Prostate gland (tissue), 2 donors: ENCODE data around the gene ERBIN. TPM values are rescaled to one million over a fixed set of nuclear protein-coding genes. Genes with fewer than 3 reads are reported as not detected.
"Not testable (repeated sequence)": the region's sequence is repeated elsewhere in the genome, so short reads cannot be mapped to it uniquely, and the experiment has no call there.

Experiments
- DNase-seq: peaks from one replicate; pipeline ENCODE4 v3.0.0-alpha.2; 2019; ENCODE audit warnings: low spot score
- H3K27ac ChIP-seq, 2 donors: fragments of 200-600 bp; sonication (generic); 2 replicates each; pipeline ENCODE4 v1.5.1; 2017 to 2019
- H3K27me3 ChIP-seq: fragments of 200-600 bp; sonication (generic); replicated peaks from 2 replicates; pipeline ENCODE4 v1.5.1; 2019; ENCODE audit not compliant: insufficient read depth
- H3K36me3 ChIP-seq, 2 donors: fragments of 200-600 bp; sonication (generic); 1 replicate in 1 of 2; 2 replicates in 1 of 2; pipeline versions ENCODE4 v1.5.1 to v1.8.1; 2017 to 2019
- H3K4me1 ChIP-seq: fragments of 200-600 bp; sonication (generic); replicated peaks from 2 replicates; pipeline ENCODE4 v1.5.1; 2019
- H3K4me3 ChIP-seq, 2 donors: fragments of 200-600 bp; sonication (generic); 2 replicates each; pipeline ENCODE4 v1.5.1; 2017 to 2019
- H3K9me3 ChIP-seq: fragments of 200-600 bp; sonication (generic); 2 replicates; pipeline ENCODE4 v1.5.1; 2017
- POLR2A ChIP-seq: fragments of 450-650 bp; IDR thresholded peaks from one replicate; pipeline ENCODE4 v1.6.1; 2016; ENCODE audit warnings: antibody characterized with exemption, mild to moderate bottlenecking
- POLR2AphosphoS5 ChIP-seq: sonication (generic); formaldehyde crosslinking; IDR thresholded peaks from one replicate; pipeline ENCODE4 v1.6.1; 2017; ENCODE audit warnings: antibody characterized with exemption
- WGBS: methylation state at CpG from one replicate; pipeline ENCODE4 v1.1.5; 2018; 5-methylcytosine and 5-hydroxymethylcytosine counted together
- intact Hi-C: fragments of 100-400 bp; cut with DNase I; formaldehyde crosslinking; loops from one replicate; pipeline ENCODE4 v1.14.2; 2022
- total RNA-seq, 2 donors: library from RNA; depleted of rRNA; stranded (reverse); fragments of >200 nt; gene quantifications; one replicate each; pipeline ENCODE4 v1.1.0, GENCODE V29; 2016
- TF ChIP-seq, protein P1 (sequence below), 4 experiments: fragments of 200-600 bp in 2 of 4; fragments of 450-650 bp in 2 of 4; sonication (generic) in 2 of 4; IDR thresholded peaks; 1 replicate in 3 of 4; 2 replicates in 1 of 4; pipeline ENCODE4 v1.5.1; 2016 to 2019; ENCODE audit warnings: antibody characterized with exemption in 4 of 4, mild to moderate bottlenecking in 2 of 4, moderate library complexity in 2 of 4

ERBIN gene
- total RNA-seq, 2 donors from 2014 or later, result 68.8 to 73.6 TPM

DNA sequence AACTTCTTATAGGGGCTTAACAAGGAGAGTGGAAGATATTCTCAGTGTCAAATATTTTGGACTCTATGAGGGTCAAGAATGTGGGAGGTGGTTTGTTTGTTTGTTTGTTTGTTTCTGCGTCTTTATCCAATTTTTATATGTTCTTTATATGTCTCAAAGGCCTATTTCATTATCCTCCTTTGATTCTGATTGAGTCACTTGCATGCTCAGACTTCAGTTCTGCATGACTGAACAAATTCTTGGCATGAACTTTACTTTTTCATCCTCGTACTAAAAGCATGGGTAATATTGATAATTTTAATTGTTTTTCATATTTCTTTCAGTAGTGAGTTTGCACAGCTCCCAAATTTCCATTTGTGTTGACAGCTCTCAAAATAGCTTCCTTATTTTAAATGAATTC, 19.2 kb upstream of the ERBIN start:
- H3K27ac ChIP-seq, result no peak overlapping the region
- no peaks in the 10 kb centered on the region for H3K27me3 ChIP-seq
- intact Hi-C loops, result no loop called here
- no peak for DNase-seq
- H3K9me3 ChIP-seq, result no peaks in the 10 kb centered on the region
- 38% methylated on average over 2 of the region's 2 CpGs for WGBS
- H3K36me3 ChIP-seq, result no peaks in the 10 kb centered on the region
- TF ChIP-seq POLR2AphosphoS5 (no peak), POLR2A (no peak)
- TF ChIP-seq, protein P1, sequence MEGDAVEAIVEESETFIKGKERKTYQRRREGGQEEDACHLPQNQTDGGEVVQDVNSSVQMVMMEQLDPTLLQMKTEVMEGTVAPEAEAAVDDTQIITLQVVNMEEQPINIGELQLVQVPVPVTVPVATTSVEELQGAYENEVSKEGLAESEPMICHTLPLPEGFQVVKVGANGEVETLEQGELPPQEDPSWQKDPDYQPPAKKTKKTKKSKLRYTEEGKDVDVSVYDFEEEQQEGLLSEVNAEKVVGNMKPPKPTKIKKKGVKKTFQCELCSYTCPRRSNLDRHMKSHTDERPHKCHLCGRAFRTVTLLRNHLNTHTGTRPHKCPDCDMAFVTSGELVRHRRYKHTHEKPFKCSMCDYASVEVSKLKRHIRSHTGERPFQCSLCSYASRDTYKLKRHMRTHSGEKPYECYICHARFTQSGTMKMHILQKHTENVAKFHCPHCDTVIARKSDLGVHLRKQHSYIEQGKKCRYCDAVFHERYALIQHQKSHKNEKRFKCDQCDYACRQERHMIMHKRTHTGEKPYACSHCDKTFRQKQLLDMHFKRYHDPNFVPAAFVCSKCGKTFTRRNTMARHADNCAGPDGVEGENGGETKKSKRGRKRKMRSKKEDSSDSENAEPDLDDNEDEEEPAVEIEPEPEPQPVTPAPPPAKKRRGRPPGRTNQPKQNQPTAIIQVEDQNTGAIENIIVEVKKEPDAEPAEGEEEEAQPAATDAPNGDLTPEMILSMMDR (IDR thresholded peaks at IDR 0.05), result no peak
- no peaks in the 10 kb centered on the region for H3K4me1 ChIP-seq
- no peak overlapping the region for H3K4me3 ChIP-seq

DNA sequence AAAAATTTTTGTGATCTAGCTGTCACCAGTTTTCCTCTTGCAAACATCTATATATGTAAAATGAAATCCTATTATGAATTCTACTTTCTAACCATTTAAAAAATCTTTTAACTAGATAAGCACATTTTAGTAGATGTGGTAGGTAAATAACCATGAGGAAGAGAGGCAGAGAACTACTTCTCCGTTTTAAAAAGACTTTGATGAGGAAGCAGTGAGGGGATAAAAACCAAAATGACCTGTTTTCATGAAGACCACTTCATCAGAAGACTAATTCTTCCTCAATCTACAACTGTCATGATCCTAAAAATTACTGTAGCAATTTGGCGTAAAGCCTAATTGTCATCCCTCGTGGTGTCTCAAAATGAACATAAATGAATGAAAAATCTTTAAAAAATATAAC, 15.7 kb upstream of the ERBIN start:
- DNase-seq, result no peak
- 62% methylated on average over 3 of the region's 3 CpGs for WGBS
- Histone ChIP-seq H3K27me3 (no peaks in the 10 kb centered on the region), H3K4me3 (no peak overlapping the region), H3K4me1 (no peaks in the 10 kb centered on the region), H3K27ac (no peak overlapping the region), H3K9me3 (no peaks in the 10 kb centered on the region), H3K36me3 (no peaks in the 10 kb centered on the region)
- TF ChIP-seq POLR2AphosphoS5, result no peak
- TF ChIP-seq POLR2A, result no peak
- TF ChIP-seq, protein P1 (IDR thresholded peaks at IDR 0.05), result no peak
- intact Hi-C loops, result no loop called here

DNA sequence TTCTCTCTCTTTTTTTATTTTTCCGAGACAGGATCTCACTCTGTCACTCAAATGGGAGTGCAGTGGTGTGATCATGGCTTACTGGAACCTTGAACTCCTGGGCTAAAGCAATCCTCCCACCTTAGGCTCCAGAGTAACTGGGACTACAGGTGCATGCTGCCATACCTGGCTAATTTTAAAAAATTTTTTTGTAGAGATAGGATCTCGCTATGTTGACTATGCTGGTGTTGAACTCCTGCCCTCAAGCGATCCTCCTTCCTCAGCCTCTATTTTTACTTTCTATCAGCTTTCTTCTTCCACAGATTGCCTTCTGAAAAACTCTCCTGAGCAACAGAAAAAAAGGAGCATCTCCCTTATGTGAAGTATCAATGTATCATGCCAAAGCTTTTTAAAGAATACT, 14.1 kb upstream of the ERBIN start:
- no peak overlapping the region for H3K4me3 ChIP-seq
- H3K4me1 ChIP-seq, result no peaks in the 10 kb centered on the region
- 96% methylated on average over 3 of the region's 3 CpGs for WGBS
- H3K9me3 ChIP-seq, result no peaks in the 10 kb centered on the region
- DNase-seq, result no peak
- H3K27ac ChIP-seq, result no peak overlapping the region
- intact Hi-C loops, result no loop called here
- no peaks in the 10 kb centered on the region for H3K36me3 ChIP-seq
- no peaks in the 10 kb centered on the region for H3K27me3 ChIP-seq
- TF ChIP-seq, protein P1 (IDR thresholded peaks at IDR 0.05), result no peak
- TF ChIP-seq POLR2AphosphoS5 (no peak), POLR2A (no peak)

DNA sequence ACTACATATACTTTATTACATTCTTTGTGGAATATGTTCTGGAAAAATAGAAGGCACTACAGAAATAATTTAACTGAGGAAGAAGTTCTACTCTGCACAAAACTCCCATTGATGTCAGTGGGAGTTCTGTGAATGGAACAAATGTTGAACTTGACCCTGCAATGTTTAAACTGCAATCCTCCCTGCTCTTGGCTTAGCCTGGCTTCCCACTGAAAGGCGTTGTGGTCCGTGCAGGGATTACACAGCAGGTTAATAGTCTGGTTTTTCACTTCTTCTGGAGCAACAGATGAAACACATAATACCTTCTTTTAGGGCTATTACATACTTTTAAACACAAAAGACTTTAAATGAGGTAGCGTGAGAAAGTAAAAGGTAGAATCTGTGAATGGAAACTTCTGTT, 12.9 kb upstream of the ERBIN start:
- H3K27me3 ChIP-seq, result no peaks in the 10 kb centered on the region
- DNase-seq, result no peak
- 61% methylated on average over 3 of the region's 3 CpGs for WGBS

DNA sequence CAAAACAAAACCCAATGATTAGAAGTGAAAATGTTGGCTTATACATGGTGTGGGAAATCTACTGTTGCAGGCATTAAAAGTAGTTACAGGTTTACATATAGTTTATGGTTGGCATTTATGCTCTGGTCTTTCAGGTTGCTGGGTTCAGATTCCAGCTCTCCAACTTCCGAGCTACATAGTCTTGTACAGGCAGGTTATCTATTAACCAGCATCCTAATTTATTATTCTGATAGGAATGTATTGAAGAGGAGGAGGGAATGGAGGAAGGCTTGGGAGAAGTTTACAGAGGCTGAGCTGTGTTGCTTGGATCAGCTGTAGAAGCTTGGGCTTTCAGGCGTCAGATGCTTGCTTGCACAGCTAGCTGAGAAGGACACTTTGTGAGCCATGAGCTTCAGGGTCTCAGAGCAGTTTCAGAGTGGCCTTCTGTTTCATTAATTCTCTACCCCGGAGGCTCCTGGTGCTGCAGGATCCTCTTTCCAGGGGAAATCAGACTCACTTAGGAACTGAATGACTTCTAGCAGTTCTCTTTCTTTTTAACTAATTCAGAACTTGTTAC, 11.7 kb upstream of the ERBIN start:
- WGBS, result 35% methylated on average over 3 of the region's 3 CpGs
- intact Hi-C loops, result no loop called here
- Histone ChIP-seq H3K36me3 (no peaks in the 10 kb centered on the region), H3K27me3 (no peaks in the 10 kb centered on the region), H3K27ac (no peak overlapping the region), H3K9me3 (no peaks in the 10 kb centered on the region), H3K4me3 (no peak overlapping the region), H3K4me1 (no peaks in the 10 kb centered on the region)
- TF ChIP-seq POLR2A (no peak), POLR2AphosphoS5 (no peak)
- TF ChIP-seq, protein P1 (IDR thresholded peaks at IDR 0.05), result no peak
- DNase-seq, result no peak

More for the DNA sequence above, 12.9 kb upstream of the ERBIN start:
- no peak overlapping the region for H3K4me3 ChIP-seq
- no peaks in the 10 kb centered on the region for H3K9me3 ChIP-seq
- no peaks in the 10 kb centered on the region for H3K4me1 ChIP-seq
- no peak overlapping the region for H3K27ac ChIP-seq
- H3K36me3 ChIP-seq, result no peaks in the 10 kb centered on the region
- TF ChIP-seq POLR2A, result no peak
- TF ChIP-seq, protein P1 (IDR thresholded peaks at IDR 0.05), result no peak
- TF ChIP-seq POLR2AphosphoS5, result no peak
- intact Hi-C loops, result no loop called here

DNA sequence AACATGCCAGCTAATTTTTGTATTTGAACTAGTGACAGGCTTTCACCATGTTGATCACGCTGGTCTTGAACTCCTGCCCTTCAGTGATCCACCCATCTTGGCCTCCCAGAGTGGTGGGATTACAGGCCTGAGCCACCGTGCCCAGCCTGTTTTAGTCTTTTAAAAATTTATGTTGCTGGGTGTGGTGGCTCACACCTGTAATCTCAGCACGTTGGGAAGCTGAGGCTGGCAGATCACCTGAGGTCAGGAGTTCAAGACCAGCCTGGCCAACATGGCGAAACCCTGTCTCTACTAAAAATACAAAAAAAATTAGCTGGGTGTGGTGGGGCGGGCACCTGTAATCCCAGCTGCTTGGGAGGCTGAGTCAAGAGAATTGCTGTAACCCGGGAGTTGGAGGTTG, 10.7 kb upstream of the ERBIN start:
- 86% methylated on average over 6 of the region's 6 CpGs for WGBS
- H3K27ac ChIP-seq, H3K36me3 ChIP-seq, H3K4me1 ChIP-seq, intact Hi-C loops, H3K27me3 ChIP-seq, H3K4me3 ChIP-seq, DNase-seq, H3K9me3 ChIP-seq: not testable (repeated sequence)
